Upper lobe of right lung (tissue), 1 donor: ENCODE data around the gene HIF1AN. TPM values are rescaled to one million over a fixed set of nuclear protein-coding genes. Genes with fewer than 3 reads are reported as not detected.

Source experiments
- ATAC-seq: fragments of 200-7000 bp; cut with Tn5 transposase; one replicate; pipeline ENCODE4 v1.9.1; 2020; ENCODE audit warnings: mild to moderate bottlenecking, moderate library complexity
- DNase-seq: peaks from one replicate; pipeline ENCODE4 v3.0.0-alpha.2; 2020
- H3K27ac ChIP-seq: fragments of 200-600 bp; one replicate; pipeline ENCODE4 v1.8.0; 2022
- H3K27me3 ChIP-seq: fragments of 200-600 bp; one replicate; pipeline ENCODE4 v1.8.0; 2022; ENCODE audit warnings: mild to moderate bottlenecking
- H3K36me3 ChIP-seq: fragments of 200-600 bp; one replicate; pipeline ENCODE4 v1.8.0; 2022
- H3K4me1 ChIP-seq: fragments of 200-600 bp; one replicate; pipeline ENCODE4 v1.8.0; 2022
- H3K4me3 ChIP-seq: fragments of 200-600 bp; one replicate; pipeline ENCODE4 v1.8.0; 2022; ENCODE audit warnings: mild to moderate bottlenecking
- H3K9me3 ChIP-seq: fragments of 200-600 bp; one replicate; pipeline ENCODE4 v1.8.0; 2022
- CTCF ChIP-seq: fragments of 200-600 bp; IDR thresholded peaks from one replicate; pipeline ENCODE4 v1.8.0; 2022; ENCODE audit warnings: antibody characterized with exemption
- intact Hi-C: fragments of 100-400 bp; cut with DNase I; formaldehyde crosslinking; loops from one replicate; pipeline ENCODE4 v1.11.0; 2022
- total RNA-seq: library from RNA; stranded (reverse); fragmentation: NEBNext Ultra II Directional; extraction: Animal tissue kit (Norgen Biotek cat#: 25700); gene quantifications from one replicate; pipeline ENCODE4 v1.2.1, GENCODE V29; 2021
- donor health status: DM: no; HTN: yes; CAD: no; lungs with severe emphysema.

HIF1AN gene
- total RNA-seq, 1 donor from 2014 or later = 36.8 TPM

GRCh38 chr10:100554902-100555301, 19.2 kb downstream of the HIF1AN start:
- DNase-seq = no peak
- intact Hi-C loops = no loop called here
- Histone ChIP-seq H3K27me3 (no peaks in the 10 kb centered on the region), H3K9me3 (no peaks in the 10 kb centered on the region), H3K27ac (no peak overlapping the region), H3K4me1 (no peaks in the 10 kb centered on the region), H3K4me3 (no peak overlapping the region), H3K36me3 (peaks cover 24% of the 10 kb centered on the region)
- no peak for TF ChIP-seq CTCF
- no peak for ATAC-seq

GRCh38 chr10:100560248-100560647, 24.5 kb downstream of the HIF1AN start:
- intact Hi-C loops = no loop called here
- peaks cover 31% of the 10 kb centered on the region for H3K27me3 ChIP-seq
- peaks cover 11% of the 10 kb centered on the region for H3K4me1 ChIP-seq
- H3K4me3 ChIP-seq = no peak overlapping the region
- no peak for TF ChIP-seq CTCF
- no peak overlapping the region for H3K27ac ChIP-seq
- DNase-seq (no peak), ATAC-seq (no peak)
- peaks cover 12% of the 10 kb centered on the region for H3K36me3 ChIP-seq
- H3K9me3 ChIP-seq = no peaks in the 10 kb centered on the region

GRCh38 chr10:100561005-100561404, 25.3 kb downstream of the HIF1AN start:
- Histone ChIP-seq H3K27ac (no peak overlapping the region), H3K36me3 (peaks cover 7% of the 10 kb centered on the region), H3K4me3 (no peak overlapping the region), H3K9me3 (no peaks in the 10 kb centered on the region), H3K27me3 (peaks cover 39% of the 10 kb centered on the region), H3K4me1 (peaks cover 11% of the 10 kb centered on the region)
- DNase-seq (no peak), ATAC-seq (no peak)
- TF ChIP-seq CTCF = no peak
- intact Hi-C loops = no loop called here

- no peaks in the 10 kb centered on the region for H3K36me3 ChIP-seq
- H3K4me1 ChIP-seq = peaks cover 11% of the 10 kb centered on the region
- intact Hi-C loops = no loop called here
- H3K9me3 ChIP-seq = no peaks in the 10 kb centered on the region
- H3K27ac ChIP-seq = no peak overlapping the region
- no peak overlapping the region for H3K4me3 ChIP-seq
- H3K27me3 ChIP-seq = peaks cover 48% of the 10 kb centered on the region
- peak; percentile 66 for TF ChIP-seq CTCF
- DNase-seq (peak; percentile 86), ATAC-seq (peak; percentile 95)
These were observed 26.4 kb downstream of the HIF1AN start for GRCh38 chr10:100562008-100562672.

- DNase-seq (no peak), ATAC-seq (no peak)
- H3K27ac ChIP-seq = no peak overlapping the region
- intact Hi-C loops = no loop called here
- H3K4me3 ChIP-seq = no peak overlapping the region
- peaks cover 67% of the 10 kb centered on the region for H3K27me3 ChIP-seq
- peaks cover 11% of the 10 kb centered on the region for H3K4me1 ChIP-seq
- H3K36me3 ChIP-seq = no peaks in the 10 kb centered on the region
- no peaks in the 10 kb centered on the region for H3K9me3 ChIP-seq
- TF ChIP-seq CTCF = no peak
These were observed 29.7 kb downstream of the HIF1AN start for GRCh38 chr10:100565206-100565985.
